ENCODE results near the gene FAM210B.
"Not testable (repeated sequence)": the region's sequence is repeated elsewhere in the genome, so short reads cannot be mapped to it uniquely, and the experiment has no call there.

Gene FAM210B, protein sequence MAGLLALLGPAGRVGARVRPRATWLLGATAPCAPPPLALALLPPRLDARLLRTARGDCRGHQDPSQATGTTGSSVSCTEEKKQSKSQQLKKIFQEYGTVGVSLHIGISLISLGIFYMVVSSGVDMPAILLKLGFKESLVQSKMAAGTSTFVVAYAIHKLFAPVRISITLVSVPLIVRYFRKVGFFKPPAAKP

DNA sequence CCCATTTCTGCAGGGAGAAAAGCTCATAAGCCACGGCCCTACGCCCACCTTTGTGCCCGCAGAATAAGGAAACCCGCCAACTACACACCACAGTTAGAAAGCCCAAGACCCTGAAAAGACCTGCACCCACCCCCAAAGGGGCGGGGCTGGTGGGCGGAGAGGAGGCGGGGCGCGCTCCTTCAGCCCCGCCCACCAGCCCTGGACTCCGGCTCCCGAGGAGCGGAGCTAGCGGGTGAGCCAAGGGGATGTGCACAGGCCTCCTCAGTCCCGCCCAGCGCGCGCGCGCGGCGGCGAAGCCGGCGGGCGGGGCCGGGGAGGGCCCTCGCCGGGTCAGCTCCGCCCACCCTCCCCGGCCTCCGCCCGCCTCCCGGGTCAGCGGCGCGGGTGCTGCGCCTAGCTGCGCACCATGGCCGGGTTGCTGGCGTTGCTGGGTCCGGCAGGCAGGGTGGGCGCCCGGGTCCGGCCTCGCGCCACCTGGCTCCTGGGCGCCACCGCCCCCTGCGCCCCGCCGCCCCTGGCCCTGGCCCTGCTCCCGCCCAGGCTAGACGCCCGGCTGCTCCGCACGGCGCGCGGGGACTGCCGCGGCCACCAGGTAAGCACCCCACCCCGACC lies at the start of gene FAM210B:
Gene FAM210B (plus strand): TSS at position 375 of the 612 bp plus-strand sequence. CDS start 32 bp downstream, at position 407.
- DNase-seq: peak; percentile 81

DNA sequence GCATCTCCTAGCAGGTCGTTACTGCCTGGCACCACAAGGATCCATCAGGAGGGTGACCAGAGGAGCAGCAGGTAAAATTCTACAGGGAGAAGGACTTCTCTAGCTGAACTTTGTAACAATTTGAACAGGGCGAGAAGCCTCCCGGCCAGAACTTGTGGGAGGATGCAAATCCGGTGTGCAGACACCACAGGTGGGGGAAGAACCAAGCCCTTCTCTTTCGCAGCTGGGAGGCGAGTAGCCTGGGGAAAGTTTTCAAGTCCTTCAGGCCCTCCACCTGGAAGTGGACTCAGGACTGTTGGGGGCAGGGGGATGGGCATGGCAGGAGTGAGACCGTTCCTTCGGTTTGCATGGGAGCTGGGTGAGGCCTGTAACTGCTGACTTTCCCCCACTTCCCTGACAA lies 42.7 kb upstream of the FAM210B start:
- DNase-seq: no peak

DNA sequence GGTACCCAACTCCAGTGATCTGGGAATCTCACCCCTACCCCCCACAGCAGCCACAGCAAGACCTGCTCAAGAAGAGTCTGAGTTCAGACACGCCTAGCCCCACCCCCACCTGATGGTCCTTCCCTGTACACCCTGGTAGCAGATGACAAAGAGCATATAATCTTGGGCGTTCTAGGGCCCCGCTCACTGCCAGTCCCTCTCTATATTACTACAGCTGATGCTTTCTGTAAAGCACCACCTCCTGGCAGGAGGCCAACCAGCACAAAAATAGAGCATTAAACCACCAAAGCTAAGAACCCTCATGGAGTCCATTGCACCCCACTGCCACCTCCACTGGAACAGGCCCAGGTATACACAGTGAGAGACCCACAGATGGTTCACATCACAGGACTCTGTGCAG lies 42.3 kb upstream of the FAM210B start:
- DNase-seq: no peak

DNA sequence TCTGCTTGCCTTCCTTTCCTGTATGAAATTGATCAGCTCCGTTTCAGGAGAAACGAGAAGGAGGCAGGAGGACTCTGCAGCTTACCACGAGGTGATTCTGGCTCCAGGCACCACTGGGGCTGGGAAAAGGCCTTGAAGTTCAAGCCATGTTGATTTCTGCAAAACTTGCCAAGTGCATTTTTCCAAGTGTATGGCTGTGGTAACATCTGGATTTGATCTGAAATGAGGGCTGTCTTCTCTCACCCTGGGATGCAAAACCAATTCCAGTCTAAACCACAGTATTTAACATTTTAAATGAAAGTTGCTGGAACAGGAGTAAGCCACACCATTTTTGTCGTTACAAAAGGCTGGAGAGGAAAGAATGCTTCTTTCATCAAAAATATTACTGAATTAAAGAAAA lies 36.1 kb upstream of the FAM210B start:
- DNase-seq: no peak

DNA sequence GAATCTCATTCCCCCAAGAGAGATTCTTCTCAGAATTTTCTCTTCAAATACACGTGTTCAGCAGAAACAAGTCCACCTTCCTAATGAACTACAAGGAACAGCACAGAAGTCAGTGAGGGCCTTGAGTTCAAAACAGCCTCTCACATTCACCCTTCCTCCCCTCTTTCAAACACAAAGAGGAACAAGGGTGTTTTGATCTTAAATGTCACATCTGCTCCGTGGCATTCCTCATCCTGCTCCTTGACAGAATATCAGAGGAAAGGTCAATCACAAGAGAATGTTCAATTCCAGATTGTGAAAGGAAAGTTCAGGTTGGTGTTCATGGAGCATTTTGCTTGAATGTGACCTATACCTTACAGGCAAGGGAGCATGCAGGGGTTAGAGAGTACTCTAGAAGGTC lies 35.6 kb upstream of the FAM210B start:
- DNase-seq: no peak

DNA sequence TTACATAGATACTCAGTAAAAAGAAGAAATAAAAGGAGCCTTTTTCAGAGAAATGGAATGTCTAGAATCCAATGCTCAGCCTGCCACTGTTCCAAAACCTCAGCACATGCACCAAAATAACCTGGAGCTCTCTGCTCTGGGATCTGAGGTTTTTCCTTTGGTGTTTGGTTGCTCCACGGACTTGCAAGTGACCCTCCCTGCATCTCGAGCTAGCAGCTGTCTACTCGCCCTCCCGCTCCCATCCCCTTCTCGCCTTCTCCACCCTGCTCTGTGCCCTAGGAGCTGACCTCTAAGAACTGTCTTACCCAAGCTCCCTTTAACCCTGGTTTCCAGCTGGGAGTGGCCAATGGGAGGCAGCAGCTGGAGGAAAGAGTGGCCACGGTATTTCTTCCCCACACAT lies 35.1 kb upstream of the FAM210B start:
- no peak for DNase-seq

DNA sequence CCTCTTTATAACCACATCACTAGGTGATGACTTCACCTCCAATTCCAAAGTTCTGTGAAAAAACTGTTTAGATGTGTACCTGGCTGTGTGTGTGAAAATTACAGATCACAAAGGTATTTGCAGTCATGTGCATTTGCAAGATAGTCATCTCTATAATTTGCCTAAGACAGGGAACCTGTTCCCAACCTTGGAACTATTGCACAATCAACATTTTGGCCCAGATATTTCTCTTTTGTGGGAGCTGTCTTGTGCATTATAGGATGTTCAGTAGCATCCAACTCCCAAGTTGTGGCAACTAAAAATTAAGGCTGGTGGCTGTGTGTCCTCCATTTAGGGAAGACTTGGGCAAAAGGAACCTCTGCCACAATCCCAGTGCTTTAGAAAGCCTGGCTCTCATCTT lies 34.0 kb upstream of the FAM210B start:
- no peak for DNase-seq

DNA sequence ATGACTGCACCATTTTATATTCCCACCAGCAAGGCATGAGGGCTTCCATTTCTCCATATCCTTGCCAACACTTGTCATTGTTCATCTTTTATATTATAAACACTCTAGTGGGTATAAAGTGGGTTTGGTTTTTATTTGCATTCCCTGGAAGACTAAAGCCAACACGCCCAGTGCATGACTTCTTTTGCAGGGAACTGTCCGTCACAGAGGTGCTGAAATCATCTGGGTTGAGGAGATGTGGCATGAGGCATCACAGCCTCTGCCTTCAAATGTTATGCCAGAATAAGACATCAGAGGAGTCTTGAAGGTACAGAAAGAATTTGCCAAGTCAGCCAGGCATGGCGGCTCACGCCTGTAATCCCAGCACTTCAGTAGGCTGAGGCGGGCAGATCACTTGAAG lies 29.9 kb upstream of the FAM210B start:
- no peak for DNase-seq

DNA sequence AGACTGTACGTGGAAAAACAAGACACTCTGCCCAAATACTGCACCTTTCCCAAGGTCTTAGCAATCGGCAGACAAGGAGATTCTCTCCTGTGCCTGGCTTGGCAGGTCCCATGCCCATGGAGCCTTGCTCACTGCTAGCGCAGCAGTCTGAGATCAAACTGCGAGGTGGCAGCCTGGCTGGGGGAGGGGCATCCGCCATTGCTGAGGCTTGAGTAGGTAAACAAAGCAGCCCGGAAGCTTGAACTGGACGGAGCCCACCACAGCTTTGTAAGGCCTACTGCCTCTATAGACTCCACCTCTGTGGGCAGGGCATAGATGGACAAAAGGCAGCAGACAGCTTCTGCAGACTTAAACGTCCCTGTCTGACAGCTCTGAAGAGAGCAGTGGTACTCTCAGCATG lies 22.1 kb upstream of the FAM210B start:
- not testable (repeated sequence) for DNase-seq

DNA sequence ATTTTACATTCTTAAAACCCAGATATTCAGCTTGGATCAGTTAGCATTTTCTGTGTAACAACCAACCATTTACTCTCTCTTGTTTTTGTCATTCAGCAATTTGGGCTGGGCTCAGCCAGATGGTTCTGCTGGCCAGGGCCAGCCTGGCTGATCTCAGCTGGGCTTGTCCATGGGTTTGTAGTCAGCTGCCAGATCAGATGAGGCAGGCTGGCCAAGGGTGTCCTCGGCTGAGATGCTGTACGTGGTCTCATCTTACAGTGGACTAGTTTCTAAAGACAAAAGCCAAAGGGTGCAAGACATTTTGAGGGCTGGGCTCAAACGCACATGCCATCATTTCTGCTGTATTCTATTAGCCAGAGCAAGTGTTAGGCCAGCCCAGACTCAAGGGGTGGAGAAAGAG lies 16.0 kb upstream of the FAM210B start:
- DNase-seq: no peak

DNA sequence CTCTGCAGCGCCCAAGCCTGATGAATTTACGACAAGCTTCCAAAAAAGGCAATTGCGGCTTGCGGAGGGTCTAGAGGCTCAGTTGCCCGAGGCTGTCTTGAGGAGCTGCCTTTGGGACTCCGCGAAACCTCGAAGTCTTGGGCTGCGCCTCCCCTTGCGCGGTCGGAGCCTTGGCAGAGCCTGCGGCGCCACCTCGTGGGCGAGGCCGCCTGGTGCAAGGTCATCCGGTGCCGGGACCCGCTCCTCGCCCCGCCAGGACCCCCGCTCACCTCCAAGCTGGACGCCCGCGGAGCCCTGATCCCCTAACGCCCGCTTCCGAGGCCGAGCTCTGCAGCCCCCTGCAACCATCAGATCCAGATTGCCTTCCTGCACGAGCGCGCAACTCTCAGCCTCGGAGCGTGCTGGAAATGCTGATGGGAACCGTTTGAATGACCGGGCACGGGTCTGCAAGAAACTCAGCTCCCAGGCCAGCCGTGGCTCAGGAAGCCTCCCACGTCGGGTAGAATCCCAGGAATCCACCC lies 14.9 kb upstream of the FAM210B start:
- peak; percentile 42 for DNase-seq

DNA sequence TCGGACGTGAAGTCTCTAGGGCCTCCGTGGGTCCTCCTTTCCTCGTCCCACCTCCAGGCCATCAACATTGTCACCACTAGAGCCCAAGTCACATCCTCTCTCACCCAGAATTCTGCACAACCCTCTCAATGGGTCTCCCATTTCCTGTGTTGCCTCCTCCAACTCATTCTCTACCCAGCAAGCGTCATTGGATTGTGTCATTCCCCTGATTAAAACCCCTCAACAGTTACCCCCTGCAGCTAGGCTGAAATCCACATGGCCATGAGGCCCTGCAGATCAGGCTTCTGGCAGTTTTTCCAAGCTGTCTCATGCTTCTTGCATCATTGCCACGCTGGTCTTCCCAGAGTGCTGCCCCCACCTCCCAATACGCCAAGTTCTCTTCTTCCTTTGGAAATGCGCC lies 12.9 kb upstream of the FAM210B start:
- no peak for DNase-seq

DNA sequence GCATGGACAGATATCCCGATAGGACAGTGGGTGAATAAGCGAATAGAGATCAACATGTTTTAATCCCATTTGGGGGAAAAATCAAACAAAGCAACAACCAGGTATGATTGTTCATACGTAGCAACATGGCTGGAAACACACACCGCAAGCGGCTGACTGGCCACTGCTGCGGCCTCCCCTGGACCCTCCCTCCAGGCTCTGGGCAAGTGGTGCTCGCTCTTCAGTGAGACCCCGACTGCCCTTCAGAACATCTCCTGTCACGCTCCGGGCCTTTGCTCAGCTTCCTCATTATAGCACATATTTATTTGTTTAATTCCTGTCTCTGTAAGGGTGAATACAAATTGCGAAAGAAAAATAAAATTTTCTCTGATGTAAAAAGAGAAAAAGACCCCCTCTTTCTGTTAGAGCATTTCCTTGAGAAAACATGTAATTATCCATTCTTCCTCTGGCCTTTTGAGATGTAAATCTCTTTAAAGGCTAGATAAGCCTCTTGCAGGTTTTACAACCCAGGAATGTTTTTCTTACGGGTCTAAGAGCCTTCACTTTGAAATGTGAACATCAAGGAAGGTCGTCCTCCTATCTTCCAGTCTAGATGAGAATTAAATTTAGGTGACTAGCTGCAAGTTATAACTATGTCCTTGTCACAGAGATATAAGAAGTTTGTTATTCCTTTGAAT lies 11.0 kb upstream of the FAM210B start:
- DNase-seq: no peak

DNA sequence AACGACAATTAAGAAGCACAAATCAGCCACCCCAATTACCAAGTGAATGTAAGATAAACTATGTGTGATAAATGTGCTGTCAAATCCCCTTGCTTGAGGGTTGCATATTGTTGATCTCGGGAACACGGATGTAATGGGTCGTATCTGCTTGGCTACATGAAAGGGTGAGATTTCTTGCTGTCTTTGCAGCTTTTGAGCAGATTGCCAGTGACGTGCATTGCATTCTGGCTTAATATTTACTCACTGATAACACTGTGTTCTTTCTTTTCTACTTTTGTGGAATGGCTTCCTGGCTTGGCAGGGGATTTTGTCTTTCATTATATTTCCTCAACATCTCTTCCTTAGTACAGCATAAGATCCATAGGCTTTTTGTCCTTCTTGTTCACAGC lies 10.5 kb upstream of the FAM210B start:
- no peak for DNase-seq

DNA sequence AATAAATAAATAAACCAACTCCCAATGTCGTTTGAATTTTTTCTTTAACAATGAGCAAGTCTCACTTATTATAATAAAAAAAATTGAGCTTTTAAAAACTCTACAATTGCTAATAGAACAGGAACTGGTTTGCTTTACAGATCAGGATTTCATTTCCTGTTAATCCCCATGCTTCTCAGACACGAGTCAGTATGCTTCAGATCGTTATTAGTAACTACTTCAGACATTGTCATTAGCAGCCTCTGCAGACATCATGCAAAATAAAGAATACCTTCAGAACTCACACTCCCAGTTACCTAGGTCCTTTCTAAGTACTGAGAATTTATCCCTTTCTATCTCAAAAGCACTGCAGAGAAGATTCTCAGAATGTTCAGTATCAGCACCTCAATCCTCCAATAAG lies 10.0 kb upstream of the FAM210B start:
- DNase-seq: no peak

DNA sequence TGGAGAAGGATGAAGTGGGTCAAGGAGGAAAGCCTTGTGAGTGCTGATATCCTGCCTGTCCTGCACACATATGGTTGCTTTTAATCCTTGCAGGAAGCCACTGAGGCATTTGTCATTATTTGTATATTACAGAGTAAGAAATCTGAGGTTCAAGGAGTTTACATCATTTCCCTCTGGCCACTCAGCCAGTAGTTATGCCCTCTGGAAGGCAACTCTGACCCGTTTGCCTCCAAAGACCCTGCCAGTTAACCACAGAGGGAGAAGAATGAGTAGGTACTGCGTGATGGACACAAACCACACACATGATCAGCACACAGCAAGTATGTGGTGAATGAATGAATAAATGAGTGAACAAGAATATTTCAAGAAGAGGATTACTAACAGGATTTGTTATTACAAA lies 7.9 kb upstream of the FAM210B start:
- DNase-seq: no peak

DNA sequence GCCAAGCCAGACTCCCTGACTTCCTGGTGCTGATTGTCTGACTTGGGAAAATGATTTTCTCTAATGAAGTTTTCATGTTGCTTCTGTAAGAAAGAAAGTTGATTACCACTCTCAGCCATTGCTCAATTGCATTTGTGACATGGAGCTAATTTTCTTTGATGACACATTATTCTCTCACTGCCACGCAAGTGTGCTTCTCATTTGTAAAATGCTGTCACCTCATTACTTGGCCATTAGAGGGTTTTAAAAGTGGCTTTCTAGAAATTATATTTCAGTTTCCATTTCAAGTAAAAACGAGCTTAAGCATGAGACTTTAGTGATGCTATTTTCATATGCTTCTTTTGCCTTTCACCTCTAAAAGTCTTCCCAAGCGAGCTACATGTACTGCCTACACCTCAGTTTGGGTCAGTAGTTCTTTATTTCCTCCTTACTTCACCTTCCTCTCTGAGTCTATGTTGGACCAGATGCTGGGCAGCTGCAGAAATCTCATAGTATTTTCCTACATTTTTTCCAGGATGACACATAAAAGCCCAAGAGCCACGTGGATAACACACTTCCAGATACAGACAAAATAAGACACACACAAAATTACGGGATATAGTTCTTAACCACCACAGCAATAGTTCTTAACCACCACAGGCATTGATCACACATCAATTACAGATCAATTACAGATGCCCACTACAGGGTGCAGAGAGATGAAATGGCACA lies 6.3 kb upstream of the FAM210B start:
- no peak for DNase-seq

DNA sequence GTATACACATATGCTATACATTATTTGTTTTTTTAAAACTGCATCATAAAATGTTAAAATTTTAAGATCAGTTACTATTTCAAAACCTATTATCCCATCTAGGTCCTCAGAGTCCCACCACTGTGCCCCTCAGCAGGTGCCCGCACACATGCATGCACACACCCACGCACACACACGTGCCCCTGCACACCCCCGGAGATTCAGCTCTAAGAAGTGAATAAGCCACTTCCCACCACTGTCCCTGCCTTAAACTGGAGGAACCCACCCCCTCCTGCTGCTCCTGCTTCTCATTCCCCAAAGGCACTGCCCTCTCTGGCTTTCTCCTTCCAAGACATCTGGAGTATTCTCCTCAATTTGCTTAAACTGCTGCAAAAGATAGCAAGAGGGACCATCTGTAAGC lies 5.4 kb upstream of the FAM210B start:
- no peak for DNase-seq

DNA sequence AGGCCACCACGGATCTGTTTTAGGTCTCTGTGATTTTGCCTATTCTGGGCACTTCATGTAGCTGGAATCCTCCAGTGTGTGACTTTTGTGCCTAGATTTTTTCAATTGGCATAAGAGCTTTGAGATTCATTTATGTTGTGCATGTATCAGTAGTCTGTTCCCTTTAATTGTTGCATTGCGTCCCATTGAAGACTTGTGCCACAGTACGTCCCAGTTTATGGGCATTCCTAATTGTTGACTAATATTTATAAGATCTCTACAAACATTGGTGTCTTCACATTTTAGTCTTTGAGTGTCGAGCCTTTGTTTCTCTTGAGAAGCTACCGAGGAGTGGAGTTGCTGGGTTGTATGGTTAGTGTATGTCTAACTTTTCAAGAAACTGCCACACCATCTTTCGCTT lies 704 bp upstream of the FAM210B start:
- DNase-seq: no peak

DNA sequence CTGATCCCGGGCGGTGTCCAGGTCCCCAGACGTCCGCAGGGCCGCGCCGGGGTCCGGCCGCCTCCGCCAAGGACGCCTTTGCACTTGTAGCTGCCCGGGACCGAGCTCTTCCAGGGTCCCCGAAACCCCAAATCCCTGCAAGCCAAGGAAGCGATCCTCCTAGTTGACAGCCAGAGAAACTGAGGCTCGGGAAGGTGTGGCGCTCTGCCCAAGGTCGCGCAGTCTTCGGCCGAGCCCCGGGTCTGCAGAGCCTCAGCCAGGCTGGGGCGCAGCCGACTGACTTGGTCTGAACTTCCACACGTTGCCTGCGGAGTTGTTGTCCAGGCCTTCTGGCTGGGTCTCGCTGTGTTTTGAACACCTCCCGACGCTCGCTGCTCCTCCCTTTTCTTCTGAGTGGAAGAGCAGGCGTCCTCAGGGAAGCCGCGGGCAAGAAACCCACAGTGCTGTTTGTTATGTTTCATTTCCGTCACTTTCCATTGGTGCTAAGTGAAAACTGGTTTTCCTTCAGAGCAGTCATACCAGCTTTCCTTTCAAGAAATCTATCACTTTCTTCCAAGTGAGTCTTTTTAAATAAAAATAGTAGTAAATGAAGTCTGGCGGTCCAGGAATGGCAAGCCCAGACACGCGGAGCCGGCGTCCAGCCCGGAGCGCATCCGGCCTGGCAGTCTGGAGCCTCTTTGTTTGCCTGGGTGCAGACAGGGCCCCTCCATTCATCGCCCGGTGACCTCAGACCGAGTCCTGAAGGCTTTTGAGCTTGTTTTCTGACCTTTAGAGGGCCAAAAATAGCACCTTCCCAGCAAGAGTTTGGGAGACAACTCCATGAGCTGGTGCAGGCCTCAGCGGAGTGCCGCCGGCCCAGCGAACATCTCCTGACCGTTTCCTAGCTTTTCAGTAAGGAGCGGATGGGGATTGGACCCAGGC lies 698 bp downstream of the FAM210B start:
- peak; percentile 14 for DNase-seq

DNA sequence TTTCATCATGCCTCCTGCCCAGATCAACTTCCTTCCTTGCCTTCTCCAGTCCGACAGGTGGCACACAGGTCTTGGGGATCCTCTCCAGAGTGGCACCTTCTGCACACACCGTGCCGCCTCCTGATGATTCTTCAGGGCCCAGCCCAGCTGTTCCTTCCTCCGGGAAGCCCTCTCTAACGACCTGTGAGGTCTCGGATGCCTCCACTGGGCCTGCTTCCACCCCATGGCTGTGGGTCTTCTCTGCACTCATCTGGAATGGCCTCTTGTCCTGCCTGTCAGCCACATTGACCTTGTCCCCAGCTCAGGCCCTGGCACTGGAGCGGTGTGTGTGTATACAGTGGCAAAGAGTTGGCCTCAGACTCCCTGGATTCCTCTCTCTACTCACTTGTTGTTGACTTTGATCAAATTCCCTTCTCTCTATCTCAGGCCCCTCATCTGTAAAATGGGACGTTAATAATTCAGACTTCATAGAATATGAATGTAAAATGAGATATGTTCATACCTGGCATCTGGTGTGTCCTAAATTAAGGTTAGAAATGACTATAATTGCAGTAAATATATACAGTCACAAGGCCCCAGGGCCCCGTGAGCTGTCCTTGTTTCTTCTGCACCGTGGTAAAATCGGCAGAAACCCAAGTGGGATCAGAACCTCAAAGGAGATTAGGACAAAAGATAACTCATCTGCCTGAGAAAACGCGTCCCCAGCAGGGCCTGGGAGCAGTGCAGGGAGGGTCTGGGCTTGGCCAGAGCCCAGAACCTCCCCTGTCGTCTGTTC lies 1.5 kb downstream of the FAM210B start:
- no peak for DNase-seq

DNA sequence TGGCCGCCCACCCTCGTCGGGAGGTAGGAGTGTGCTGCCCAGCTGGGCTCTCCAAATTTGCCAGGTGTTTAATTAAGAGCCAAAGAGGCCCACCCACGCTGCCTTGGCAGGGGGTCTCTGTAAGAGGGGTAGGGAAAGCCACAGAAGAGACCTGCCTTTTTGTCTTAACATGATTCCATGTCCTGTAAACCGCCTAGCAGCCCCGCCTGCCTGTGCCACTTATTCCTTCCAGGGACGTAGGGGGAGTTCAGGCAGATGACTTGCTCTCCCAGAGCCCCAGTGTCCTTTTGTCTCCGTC lies 2.1 kb downstream of the FAM210B start:
- no peak for DNase-seq
